AG20443 (cell line): ENCODE measurements around the gene NFATC2.
"Not testable (repeated sequence)": the region's sequence is repeated elsewhere in the genome, so short reads cannot be mapped to it uniquely, and the experiment has no call there.

Source experiments
- DNase-seq: peaks from one replicate; pipeline ENCODE4 v3.0.0; 2012; ENCODE audit warnings: low spot score, mixed read lengths

The NFATC2 gene

GRCh38 chr20:51540074-51540473, 2.4 kb downstream of the NFATC2 start:
- DNase-seq, result not testable (repeated sequence)

GRCh38 chr20:51536116-51537069, 6.1 kb downstream of the NFATC2 start:
- DNase-seq, result no peak

- DNase-seq, result no peak
These were observed 6.8 kb downstream of the NFATC2 start for GRCh38 chr20:51535674-51536073.

- no peak for DNase-seq
These were observed 7.5 kb downstream of the NFATC2 start for GRCh38 chr20:51535075-51535386.

GRCh38 chr20:51533291-51534172, 9.0 kb downstream of the NFATC2 start:
- DNase-seq, result peak; percentile 63

GRCh38 chr20:51532577-51533191, 9.8 kb downstream of the NFATC2 start:
- peak; percentile 85 for DNase-seq

- DNase-seq, result no peak
These were observed 10.6 kb downstream of the NFATC2 start for GRCh38 chr20:51531712-51532456.

GRCh38 chr20:51531141-51531710, 11.3 kb downstream of the NFATC2 start:
- no peak for DNase-seq

- no peak for DNase-seq
These were observed 12.8 kb downstream of the NFATC2 start for GRCh38 chr20:51529758-51530157.

GRCh38 chr20:51529081-51529681, 13.3 kb downstream of the NFATC2 start:
- peak; percentile 79 for DNase-seq

GRCh38 chr20:51528263-51529027, 14.1 kb downstream of the NFATC2 start:
- no peak for DNase-seq

GRCh38 chr20:51526754-51527153, 15.8 kb downstream of the NFATC2 start:
- no peak for DNase-seq

- DNase-seq, result no peak
These were observed 16.4 kb downstream of the NFATC2 start for GRCh38 chr20:51526106-51526470.

- DNase-seq, result no peak
These were observed 17.0 kb downstream of the NFATC2 start for GRCh38 chr20:51525241-51526105.

GRCh38 chr20:51523276-51524013, 19.1 kb downstream of the NFATC2 start:
- no peak for DNase-seq

GRCh38 chr20:51522207-51522606, 20.3 kb downstream of the NFATC2 start:
- no peak for DNase-seq

- no peak for DNase-seq
These were observed 24.7 kb downstream of the NFATC2 start for GRCh38 chr20:51517839-51518238.

GRCh38 chr20:51516855-51517254, 25.7 kb downstream of the NFATC2 start:
- DNase-seq, result no peak

- no peak for DNase-seq
These were observed 27.7 kb downstream of the NFATC2 start for GRCh38 chr20:51514836-51515235.
